ENCODE results near the gene PIEZO2.
"Not testable (repeated sequence)": the region's sequence is repeated elsewhere in the genome, so short reads cannot be mapped to it uniquely, and the experiment has no call there.

Gene PIEZO2
- 0 to 0.78 (median 0) reads per million in 9 experiments for total RNA-seq

DNA sequence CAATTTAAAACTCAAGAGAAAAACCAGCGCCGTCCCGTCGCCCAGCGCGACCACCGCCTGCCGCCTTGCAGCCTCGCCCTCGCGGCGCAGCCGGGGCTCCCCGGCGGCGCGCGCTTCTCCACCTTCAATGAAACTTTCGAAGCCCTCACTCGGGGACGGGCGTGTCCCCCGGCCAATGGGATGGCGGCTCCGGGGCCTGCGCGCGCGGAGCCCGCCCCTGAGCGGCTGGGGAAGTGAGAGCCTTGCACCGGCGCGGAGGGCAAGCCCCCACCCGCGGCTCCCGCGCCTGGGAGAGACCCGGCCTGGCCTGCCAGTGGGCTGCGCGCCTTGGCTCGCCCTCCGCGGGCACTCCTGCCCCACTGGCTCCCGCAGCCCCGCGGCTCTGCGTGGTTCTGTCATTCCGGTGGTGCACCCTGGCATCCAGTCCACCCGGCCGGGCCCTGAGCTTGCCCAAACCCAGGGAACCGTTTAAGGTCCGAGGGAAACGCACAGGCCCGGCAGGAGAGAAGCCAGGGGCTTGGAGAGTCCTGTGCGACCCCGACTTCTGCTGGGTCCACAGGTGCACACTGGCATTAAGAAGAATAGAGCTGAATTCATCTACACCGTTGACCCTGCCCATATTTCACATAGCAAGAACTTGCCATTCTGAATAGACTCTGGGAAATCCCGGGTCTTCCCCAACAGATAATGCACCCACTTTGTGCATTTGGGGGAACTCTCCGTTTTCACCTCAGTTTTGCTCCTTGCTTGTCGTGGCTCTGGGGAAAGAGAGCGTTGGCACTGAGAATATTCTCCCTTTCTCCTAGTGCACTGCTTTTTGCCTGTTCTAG, at the start of gene PIEZO2:
Gene PIEZO2 (minus strand): TSS at position 129 of the 830 bp plus-strand sequence. CDS start 981 bp downstream, outside the sequence.
- H3K27me3 Mint-ChIP-seq = peaks cover 20 to 41% of the 10 kb centered on the region in 2 donors

DNA sequence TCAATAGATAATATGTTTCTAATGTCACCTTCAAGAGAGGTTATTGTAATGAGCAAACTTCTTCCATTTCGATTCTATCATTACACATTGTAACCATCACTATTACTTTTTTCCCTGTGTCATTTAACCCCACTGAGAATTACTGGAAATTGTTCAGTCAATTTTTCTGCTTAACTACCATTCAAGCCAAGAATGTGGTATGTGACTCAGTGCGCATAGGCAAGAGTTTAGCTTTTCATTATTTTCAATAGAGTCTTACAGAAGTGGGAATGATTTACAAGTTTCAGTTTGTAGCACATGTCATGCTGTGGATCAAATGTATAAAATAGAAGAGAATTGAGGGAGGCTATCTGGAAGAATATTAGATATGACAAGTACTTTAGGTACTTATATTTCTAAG, 34.3 kb upstream of the PIEZO2 start:
- ATAC-seq (replicated peaks) (no peak), DNase-seq (no peak)
- Mint-ChIP-seq H3K36me3 (ENCODE audit: insufficient read depth) (no peaks in the 10 kb centered on the region), H3K9me3 (peaks cover 2 to 9% of the 10 kb centered on the region in 2 donors), H3K4me3 (no peak overlapping the region), H3K27ac (no peak overlapping the region), H3K27me3 (no peaks in the 10 kb centered on the region), H3K4me1 (ENCODE audit: low read depth in 2 of 2) (no peaks in the 10 kb centered on the region)

More for the DNA sequence above, at the start of gene PIEZO2:
- H3K9me3 Mint-ChIP-seq = peaks cover 0 to 3% of the 10 kb centered on the region in 2 donors
- no peaks in the 10 kb centered on the region for H3K4me1 Mint-ChIP-seq (ENCODE audit: low read depth in 2 of 2)
- no peak within 1 kb of the TSS for H3K27ac Mint-ChIP-seq
- ATAC-seq (replicated peaks) (no peak), DNase-seq (no peak)
- H3K36me3 Mint-ChIP-seq (ENCODE audit: insufficient read depth) = no peaks in the 10 kb centered on the region
- no peak within 1 kb of the TSS for H3K4me3 Mint-ChIP-seq

DNA sequence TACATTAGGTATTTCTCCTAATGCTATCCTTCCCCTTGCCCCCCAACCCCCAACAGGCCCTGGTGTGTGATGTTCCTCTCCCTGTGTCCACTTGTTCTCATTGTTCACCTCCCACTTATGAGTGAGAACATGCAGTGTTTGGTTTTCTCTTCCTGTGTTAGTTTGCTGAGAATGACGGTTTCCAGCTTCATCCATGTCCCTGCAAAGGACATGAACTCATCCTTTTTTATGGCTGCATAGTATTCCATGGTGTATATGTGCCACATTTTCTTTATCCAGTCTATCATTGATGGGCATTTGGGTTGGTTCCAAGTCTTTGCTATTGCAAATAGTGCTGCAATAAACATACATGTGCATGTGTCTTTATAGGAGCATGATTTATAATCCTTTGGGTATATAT, 32.3 kb upstream of the PIEZO2 start:
- H3K9me3 Mint-ChIP-seq; ATAC-seq (replicated peaks); H3K27me3 Mint-ChIP-seq; H3K27ac Mint-ChIP-seq; H3K4me1 Mint-ChIP-seq (ENCODE audit: low read depth in 2 of 2); H3K36me3 Mint-ChIP-seq (ENCODE audit: insufficient read depth); DNase-seq; H3K4me3 Mint-ChIP-seq: not testable (repeated sequence)

DNA sequence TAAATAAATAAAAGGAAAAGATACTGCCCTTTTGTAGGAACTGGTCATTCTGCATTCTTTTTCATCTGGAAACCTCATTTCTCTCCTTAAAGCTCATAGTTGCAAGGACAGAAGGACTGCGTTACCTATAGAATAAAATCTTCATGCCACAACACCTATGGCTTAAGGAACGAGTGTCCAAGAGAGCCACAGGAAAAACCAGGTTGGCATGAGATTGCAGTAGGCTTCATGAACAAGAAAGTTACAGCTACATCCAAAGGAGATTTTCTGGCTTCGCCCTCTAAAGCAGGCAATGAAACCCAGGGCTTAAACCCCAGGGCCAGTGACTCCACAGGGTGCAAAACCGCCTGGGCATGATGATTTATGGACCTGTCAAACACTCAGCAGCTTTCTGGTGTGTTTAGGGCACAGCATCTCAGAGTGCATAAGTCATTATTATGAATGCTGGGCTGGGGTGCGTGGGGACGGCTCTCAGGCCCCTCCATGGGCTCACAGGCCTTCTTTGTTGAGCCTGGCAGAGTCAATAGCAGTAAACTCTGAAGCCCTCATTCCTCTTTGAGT, 30.7 kb upstream of the PIEZO2 start:
- Mint-ChIP-seq H3K27ac (no peak overlapping the region), H3K9me3 (peaks cover 0 to 3% of the 10 kb centered on the region in 2 donors), H3K4me3 (no peak overlapping the region), H3K27me3 (no peaks in the 10 kb centered on the region), H3K36me3 (ENCODE audit: insufficient read depth) (peaks cover 4% of the 10 kb centered on the region), H3K4me1 (ENCODE audit: low read depth in 2 of 2) (no peaks in the 10 kb centered on the region)
- DNase-seq (no peak), ATAC-seq (replicated peaks) (no peak)

DNA sequence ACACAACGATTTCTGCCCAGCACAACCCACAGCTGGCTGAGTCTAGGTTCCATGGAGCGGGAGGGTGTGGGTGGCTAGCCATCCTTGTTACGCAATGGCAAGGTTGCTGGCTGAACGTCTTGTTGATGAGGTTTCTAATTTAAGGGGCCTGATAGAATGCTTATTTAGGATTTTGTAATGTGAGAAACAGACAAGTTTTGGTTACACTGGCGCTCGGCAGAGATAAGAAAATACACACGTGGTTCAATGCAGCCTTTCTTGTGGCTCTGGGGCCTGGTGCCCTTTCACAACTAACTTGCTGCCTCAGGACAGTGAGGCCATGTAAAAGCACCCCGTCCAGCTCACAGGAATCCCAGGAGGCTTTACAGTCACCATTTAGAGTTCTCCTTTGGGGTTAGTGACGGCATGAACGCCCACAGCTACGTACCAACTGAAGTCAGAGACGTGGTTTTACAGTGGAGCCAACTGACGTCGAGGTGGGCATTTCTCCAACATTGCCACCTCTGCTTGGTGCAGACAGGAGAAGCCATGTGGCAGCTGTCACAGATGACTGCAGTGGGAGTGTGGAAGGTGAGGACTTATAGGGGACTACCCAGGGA, 29.7 kb upstream of the PIEZO2 start:
- Mint-ChIP-seq H3K27ac (no peak overlapping the region), H3K4me1 (ENCODE audit: low read depth in 2 of 2) (no peaks in the 10 kb centered on the region), H3K36me3 (ENCODE audit: insufficient read depth) (peaks cover 4% of the 10 kb centered on the region), H3K4me3 (no peak overlapping the region), H3K27me3 (no peaks in the 10 kb centered on the region), H3K9me3 (peaks cover 0 to 3% of the 10 kb centered on the region in 2 donors)
- DNase-seq (no peak), ATAC-seq (replicated peaks) (no peak)

DNA sequence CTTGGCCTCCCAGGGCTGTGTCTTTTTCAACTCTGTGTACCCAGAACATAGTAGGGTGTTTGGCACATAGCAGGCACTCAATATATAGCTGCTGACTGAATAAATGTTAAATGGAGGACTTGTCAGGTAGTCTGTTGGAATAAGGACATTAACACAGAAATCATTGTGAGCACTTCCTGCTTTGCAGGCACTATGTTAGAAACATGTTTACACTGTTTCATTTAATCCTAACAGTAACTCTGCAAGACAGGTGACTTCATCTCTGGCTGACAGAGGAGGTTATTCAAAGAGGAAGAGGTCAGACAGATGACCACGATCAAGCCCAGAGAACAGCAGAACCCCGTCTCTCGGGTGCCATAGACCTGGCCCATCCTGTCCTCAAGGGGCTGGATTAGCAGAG, 28.0 kb upstream of the PIEZO2 start:
- Mint-ChIP-seq H3K9me3 (peaks cover 0 to 3% of the 10 kb centered on the region in 2 donors), H3K27ac (no peak overlapping the region), H3K4me3 (no peak overlapping the region), H3K36me3 (ENCODE audit: insufficient read depth) (peaks cover 4% of the 10 kb centered on the region), H3K27me3 (no peaks in the 10 kb centered on the region), H3K4me1 (ENCODE audit: low read depth in 2 of 2) (no peaks in the 10 kb centered on the region)
- ATAC-seq (replicated peaks) = no peak
- DNase-seq = no peak

DNA sequence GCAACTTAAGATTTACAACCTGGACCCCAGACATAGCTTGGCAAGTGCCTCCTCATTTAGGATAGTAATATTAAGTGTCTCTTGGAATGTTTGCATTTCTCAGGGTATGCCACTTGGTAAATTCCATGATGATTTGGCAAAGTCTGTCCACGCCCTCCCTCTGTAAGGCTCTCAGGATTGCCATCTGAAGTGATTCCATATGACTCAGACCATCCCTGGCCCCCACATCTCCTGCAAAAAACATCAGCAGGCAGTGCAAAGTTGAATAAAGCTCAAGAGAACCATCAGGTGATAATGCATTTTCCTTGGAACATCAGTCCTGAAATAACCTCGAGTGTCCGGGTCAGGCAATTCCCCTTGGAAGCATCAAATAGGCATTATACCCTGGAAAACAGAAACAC, 27.1 kb upstream of the PIEZO2 start:
- H3K27me3 Mint-ChIP-seq = no peaks in the 10 kb centered on the region
- H3K27ac Mint-ChIP-seq = no peak overlapping the region
- peaks cover 4% of the 10 kb centered on the region for H3K36me3 Mint-ChIP-seq (ENCODE audit: insufficient read depth)
- ATAC-seq (replicated peaks) (no peak), DNase-seq (no peak)
- H3K9me3 Mint-ChIP-seq = peaks cover 0 to 3% of the 10 kb centered on the region in 2 donors
- H3K4me3 Mint-ChIP-seq = no peak overlapping the region
- no peaks in the 10 kb centered on the region for H3K4me1 Mint-ChIP-seq (ENCODE audit: low read depth in 2 of 2)

DNA sequence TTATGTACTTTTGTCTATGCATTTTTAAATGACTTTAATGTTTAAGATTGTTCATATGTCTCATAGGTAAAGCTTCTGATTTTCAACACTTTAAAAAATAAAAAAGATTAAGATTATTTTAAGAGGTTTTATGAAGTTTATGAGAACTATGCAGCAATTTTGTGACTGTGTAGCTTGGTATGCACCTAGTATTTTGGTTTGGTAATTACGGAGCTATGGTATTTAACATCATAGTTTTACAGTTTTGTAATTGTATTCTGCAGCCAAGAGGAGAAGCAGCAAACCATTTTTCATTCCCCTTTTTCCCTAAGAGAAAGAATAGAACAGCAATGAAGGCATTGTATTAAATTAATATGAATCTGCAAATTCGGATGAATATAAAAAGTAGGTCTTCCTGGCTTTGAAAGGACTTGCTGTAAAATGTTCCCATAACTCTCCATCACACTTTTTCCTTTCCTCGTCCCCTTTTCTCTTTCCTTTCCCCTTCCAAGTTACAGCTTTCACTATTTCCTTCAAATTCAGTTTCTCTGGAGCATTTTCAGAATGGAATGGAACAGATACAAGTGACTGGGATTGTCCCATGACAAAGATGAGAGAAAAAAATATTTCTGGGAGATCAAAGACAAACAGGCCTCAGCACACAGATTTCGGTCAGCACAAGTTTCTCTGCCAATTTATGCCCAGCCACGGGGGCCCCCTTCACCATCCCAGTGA, 26.1 kb upstream of the PIEZO2 start:
- no peak overlapping the region for H3K27ac Mint-ChIP-seq
- no peaks in the 10 kb centered on the region for H3K4me1 Mint-ChIP-seq (ENCODE audit: low read depth in 2 of 2)
- DNase-seq (no peak), ATAC-seq (replicated peaks) (no peak)
- H3K4me3 Mint-ChIP-seq = no peak overlapping the region
- no peaks in the 10 kb centered on the region for H3K27me3 Mint-ChIP-seq
- peaks cover 4% of the 10 kb centered on the region for H3K36me3 Mint-ChIP-seq (ENCODE audit: insufficient read depth)
- H3K9me3 Mint-ChIP-seq = peaks cover 0 to 3% of the 10 kb centered on the region in 2 donors

DNA sequence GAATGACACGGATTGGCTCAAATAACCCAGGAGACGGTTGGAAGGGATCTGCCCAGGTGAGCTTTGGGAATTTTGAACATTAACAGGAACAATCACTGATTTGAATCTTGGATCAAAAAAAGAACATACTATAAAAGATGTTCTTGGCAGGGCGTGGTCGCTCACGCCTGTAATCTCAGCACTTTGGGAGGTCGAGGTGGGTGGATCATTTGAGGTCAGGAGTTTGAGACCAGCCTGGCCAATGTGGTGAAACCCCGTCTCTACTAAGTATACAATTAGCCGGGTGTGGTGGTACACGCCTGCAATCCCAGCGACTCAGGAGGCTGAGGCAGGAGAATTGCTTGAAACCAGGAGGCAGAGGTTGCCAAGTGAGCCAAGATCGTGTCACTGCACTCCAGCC, 24.8 kb upstream of the PIEZO2 start:
- not testable (repeated sequence) for H3K36me3 Mint-ChIP-seq (ENCODE audit: insufficient read depth); H3K4me1 Mint-ChIP-seq (ENCODE audit: low read depth in 2 of 2); H3K27ac Mint-ChIP-seq; ATAC-seq (replicated peaks); H3K27me3 Mint-ChIP-seq; H3K4me3 Mint-ChIP-seq; H3K9me3 Mint-ChIP-seq; DNase-seq

DNA sequence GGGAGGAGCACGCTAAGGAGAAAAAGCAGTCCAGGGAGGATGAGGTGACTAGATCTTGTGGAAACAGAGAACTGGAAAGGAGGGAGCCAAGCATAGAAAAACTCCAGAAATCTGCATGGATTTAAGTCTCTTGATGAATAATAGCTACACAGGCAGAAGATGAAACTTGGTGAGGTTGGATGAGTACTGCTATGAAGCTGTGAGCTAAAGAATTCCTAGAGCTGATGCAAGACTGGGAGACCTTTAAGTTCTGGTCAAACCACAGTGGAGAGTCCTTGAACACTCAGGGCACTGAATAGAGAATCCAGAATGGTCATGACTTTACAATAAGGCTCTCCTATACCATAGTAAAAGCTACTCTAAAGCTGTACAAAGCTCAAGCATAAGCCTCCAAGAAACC, 18.4 kb upstream of the PIEZO2 start:
- H3K4me3 Mint-ChIP-seq = no peak overlapping the region
- DNase-seq (no peak), ATAC-seq (replicated peaks) (no peak)
- H3K27me3 Mint-ChIP-seq = no peaks in the 10 kb centered on the region
- H3K9me3 Mint-ChIP-seq = peaks cover 0 to 12% of the 10 kb centered on the region in 2 donors
- H3K36me3 Mint-ChIP-seq (ENCODE audit: insufficient read depth) = no peaks in the 10 kb centered on the region
- no peak overlapping the region for H3K27ac Mint-ChIP-seq
- no peaks in the 10 kb centered on the region for H3K4me1 Mint-ChIP-seq (ENCODE audit: low read depth in 2 of 2)

DNA sequence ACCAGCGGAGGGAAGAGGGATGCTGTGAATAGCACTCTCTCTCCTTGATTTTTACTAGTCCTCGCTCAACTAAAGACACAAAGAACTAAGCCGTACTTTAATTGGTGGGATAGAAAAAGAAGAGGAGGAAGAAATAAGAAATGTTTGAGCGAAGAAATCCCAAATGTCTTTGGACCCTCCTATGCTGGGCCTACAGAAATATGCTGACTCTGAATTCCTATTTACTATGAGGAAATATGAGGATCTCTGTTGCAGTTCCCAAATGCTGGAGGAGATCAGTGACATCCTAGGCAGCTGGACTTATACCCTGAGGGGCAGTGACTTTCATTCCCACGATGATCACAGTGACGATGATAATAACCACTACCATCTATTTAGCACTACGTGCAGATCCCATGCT, 16.6 kb upstream of the PIEZO2 start:
- DNase-seq (no peak), ATAC-seq (replicated peaks) (no peak)
- H3K4me1 Mint-ChIP-seq (ENCODE audit: low read depth in 2 of 2) = no peaks in the 10 kb centered on the region
- peaks cover 0 to 12% of the 10 kb centered on the region in 2 donors for H3K9me3 Mint-ChIP-seq
- no peak overlapping the region for H3K27ac Mint-ChIP-seq
- no peaks in the 10 kb centered on the region for H3K27me3 Mint-ChIP-seq
- H3K36me3 Mint-ChIP-seq (ENCODE audit: insufficient read depth) = no peaks in the 10 kb centered on the region
- H3K4me3 Mint-ChIP-seq = no peak overlapping the region

DNA sequence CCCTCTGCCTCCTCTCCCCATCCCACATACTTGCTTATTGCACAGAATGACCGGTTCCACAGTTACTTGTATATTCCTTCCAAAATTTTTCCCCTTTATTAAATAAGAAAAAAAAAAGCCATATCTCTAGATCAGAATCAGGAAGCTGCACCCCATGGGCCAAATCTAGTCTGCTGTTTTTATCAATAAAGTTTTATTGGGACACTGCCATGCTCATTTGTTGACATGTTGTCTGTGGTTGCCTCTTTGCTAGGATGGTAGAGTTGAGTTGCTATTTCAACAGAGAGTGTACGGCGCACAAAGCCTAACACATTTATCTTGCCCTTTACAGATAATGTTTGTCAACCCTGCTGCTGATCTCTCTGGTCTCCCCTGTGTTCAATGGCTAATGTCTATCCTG, 15.8 kb upstream of the PIEZO2 start:
- Mint-ChIP-seq H3K9me3 (peaks cover 0 to 12% of the 10 kb centered on the region in 2 donors), H3K4me1 (ENCODE audit: low read depth in 2 of 2) (no peaks in the 10 kb centered on the region), H3K27me3 (no peaks in the 10 kb centered on the region), H3K27ac (no peak overlapping the region), H3K4me3 (no peak overlapping the region), H3K36me3 (ENCODE audit: insufficient read depth) (no peaks in the 10 kb centered on the region)
- no peak for DNase-seq
- ATAC-seq (replicated peaks) = no peak

DNA sequence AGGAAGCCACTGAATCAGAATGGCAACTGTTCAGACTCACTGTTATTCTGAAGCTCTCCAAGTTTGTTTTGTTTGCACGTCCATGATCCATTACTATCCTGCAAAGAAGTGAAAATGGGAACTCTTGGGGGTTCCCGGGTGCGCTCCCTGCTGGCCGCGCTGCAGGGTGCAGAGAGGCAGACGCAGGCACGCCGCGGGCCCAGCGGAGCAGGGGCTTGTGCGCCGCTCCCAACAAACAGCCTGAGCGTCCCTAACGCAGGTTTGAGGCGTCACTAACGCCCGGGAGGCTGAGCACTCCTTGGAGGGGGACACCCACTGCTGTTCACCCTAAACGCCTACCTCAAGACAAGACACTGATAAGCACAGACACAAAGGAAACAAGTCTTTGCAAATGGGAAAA, 14.3 kb upstream of the PIEZO2 start:
- no peak for DNase-seq
- Mint-ChIP-seq H3K27ac (no peak overlapping the region), H3K36me3 (ENCODE audit: insufficient read depth) (no peaks in the 10 kb centered on the region), H3K27me3 (no peaks in the 10 kb centered on the region), H3K4me3 (no peak overlapping the region), H3K4me1 (ENCODE audit: low read depth in 2 of 2) (no peaks in the 10 kb centered on the region), H3K9me3 (peaks cover 0 to 12% of the 10 kb centered on the region in 2 donors)
- ATAC-seq (replicated peaks) = no peak
